ENCODE results near the gene AIG1. TPM values are rescaled to one million over a fixed set of nuclear protein-coding genes. Genes with fewer than 3 reads are reported as not detected.
"Not testable (repeated sequence)": the region's sequence is repeated elsewhere in the genome, so short reads cannot be mapped to it uniquely, and the experiment has no call there.

The AIG1 gene
- polyA plus RNA-seq, 3 donors = 99.9 to 116 (median 112) TPM

DNA sequence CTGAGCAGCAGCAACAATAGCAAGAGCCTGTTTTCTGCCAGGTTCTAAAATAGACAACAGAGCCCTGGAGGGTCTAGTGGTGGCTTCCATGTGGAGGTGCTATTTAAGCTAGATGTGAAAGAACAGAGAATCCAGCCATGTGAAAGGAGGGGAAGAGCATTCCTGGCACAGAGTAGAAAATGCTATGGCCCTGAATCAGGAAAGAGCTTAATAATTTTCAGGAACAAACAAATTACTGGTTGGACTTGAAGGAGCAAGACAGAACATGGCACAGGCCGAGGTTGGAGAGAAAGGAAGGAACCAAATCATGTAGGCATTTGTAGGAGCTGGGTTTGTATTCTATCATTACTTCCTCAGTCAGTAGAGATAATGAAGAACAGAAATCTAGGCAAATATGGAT lies 98.3 kb downstream of the AIG1 start:
- DNase-seq (ENCODE audit: low read depth in 3 of 3, low spot score in 2 of 3) = no peak

DNA sequence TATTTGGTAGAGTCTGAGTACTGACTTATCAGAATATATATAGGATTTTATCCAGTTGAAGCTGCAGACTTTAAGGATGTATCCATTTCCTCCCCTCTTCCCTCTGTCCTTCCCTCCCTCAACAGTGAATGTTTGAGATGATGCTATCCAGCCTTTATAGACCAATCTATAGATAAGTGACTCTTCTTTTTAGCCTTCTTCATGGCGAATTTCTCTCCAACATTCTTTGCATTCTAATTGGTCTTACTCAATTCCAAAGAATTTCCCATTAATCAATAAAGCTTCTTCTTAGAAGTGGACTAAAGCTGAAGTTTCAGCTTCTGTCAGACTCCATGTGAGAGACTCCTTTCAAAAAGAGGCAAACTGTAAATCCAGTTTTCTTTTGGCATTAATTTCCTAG lies 99.3 kb downstream of the AIG1 start:
- no peak for DNase-seq (ENCODE audit: low read depth in 3 of 3, low spot score in 2 of 3)

DNA sequence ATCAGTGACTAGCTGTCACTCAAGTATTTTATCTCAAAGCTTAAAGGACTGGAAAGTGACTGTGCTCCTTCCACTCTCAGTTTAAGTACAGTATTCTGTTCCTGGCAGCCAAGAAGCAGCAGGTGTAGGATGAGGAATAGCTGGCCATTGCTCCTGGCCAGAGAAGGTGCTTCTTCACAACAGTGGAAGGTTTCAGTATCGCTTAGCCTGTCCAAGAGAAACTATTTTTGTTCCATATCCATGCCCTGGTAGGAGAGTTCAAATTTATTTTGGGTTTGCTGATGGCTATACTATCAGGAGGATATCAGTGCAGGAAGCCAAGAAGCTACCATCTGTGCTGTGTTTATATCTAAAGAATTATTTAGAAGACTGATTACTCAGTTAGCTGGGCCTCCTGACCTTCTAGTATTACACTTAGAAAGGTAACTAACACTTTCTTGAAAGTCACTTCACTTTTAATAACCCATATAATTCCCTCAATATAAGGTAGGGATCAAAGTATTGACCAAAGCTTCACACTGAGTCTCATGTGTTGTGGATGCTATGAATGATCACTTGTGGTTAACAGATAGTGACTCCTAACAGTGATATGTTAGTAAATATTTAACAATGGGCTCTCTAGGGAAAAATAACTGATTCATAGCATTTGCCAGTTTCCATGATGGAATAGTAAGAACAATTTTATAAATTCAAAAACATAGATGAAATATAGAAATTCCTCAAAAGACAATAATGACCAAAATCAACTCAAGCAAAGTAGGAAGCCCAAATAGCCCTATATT lies 99.9 kb downstream of the AIG1 start:
- no peak for DNase-seq (ENCODE audit: low read depth in 3 of 3, low spot score in 2 of 3)

- DNase-seq (ENCODE audit: low read depth in 3 of 3, low spot score in 2 of 3) = no peak
Observed at GRCh38 chr6:143163621-143164020, 102.9 kb downstream of the AIG1 start.

- no peak for DNase-seq (ENCODE audit: low read depth in 3 of 3, low spot score in 2 of 3)
Observed at GRCh38 chr6:143164565-143165105, 103.9 kb downstream of the AIG1 start.

DNA sequence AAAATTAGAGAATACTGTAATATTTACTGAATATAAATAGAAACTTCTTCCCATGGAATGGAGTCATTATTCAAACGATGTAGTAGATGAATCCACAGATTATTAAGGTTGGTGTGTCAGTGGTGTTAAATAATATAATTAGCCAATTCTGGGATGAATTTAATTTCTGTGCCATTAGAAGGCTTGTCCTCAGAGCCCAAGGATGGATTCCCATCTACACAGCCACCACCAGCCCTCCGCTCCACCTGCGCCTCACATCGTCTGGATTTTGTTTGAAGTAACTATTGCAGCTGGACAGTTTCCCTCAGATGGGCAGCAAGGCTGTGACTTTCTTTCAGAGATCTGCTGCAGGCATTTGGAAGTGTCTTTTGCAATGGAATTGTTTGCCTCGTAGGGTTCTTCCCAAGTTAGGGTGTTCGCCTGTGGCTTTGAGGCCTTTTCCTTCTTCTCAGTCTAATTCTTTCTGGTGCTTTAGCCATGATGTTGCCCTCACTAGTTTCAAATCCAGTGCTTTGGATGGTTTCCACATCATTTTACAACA lies 104.7 kb downstream of the AIG1 start:
- no peak for DNase-seq (ENCODE audit: low read depth in 3 of 3, low spot score in 2 of 3)

DNA sequence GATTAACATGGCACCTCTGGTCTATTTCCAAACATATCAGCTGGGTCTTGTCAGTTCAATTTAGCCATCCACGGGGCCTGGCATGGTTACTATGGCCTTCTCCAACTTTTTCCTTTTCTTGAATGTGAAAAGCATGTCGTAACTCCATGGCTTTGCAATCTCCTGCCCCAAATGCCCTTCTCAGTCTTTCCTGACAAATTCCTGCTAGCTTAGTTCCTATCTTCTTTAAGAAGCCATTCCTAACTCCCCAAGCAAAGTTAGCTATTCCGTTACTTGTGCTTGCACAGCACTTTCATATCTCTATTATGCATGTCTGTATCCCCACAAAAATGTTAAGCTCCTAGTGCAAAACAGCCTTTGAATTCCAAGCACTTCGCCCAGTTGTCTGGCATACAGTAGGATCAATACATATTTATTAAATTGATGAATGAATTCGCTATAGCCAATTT lies 105.6 kb downstream of the AIG1 start:
- no peak for DNase-seq (ENCODE audit: low read depth in 3 of 3, low spot score in 2 of 3)

- DNase-seq (ENCODE audit: low read depth in 3 of 3, low spot score in 2 of 3) = no peak
Observed at GRCh38 chr6:143167224-143167623, 106.5 kb downstream of the AIG1 start.

GRCh38 chr6:143168396-143168816 lies 107.7 kb downstream of the AIG1 start:
- DNase-seq (ENCODE audit: low read depth in 3 of 3, low spot score in 2 of 3) = not testable (repeated sequence)

GRCh38 chr6:143169440-143169839 lies 108.8 kb downstream of the AIG1 start:
- no peak for DNase-seq (ENCODE audit: low read depth in 3 of 3, low spot score in 2 of 3)

GRCh38 chr6:143174516-143174915 lies 113.8 kb downstream of the AIG1 start:
- no peak for DNase-seq (ENCODE audit: low read depth in 3 of 3, low spot score in 2 of 3)

- no peak for DNase-seq (ENCODE audit: low read depth in 3 of 3, low spot score in 2 of 3)
Observed at GRCh38 chr6:143174951-143175350, 114.3 kb downstream of the AIG1 start.

DNA sequence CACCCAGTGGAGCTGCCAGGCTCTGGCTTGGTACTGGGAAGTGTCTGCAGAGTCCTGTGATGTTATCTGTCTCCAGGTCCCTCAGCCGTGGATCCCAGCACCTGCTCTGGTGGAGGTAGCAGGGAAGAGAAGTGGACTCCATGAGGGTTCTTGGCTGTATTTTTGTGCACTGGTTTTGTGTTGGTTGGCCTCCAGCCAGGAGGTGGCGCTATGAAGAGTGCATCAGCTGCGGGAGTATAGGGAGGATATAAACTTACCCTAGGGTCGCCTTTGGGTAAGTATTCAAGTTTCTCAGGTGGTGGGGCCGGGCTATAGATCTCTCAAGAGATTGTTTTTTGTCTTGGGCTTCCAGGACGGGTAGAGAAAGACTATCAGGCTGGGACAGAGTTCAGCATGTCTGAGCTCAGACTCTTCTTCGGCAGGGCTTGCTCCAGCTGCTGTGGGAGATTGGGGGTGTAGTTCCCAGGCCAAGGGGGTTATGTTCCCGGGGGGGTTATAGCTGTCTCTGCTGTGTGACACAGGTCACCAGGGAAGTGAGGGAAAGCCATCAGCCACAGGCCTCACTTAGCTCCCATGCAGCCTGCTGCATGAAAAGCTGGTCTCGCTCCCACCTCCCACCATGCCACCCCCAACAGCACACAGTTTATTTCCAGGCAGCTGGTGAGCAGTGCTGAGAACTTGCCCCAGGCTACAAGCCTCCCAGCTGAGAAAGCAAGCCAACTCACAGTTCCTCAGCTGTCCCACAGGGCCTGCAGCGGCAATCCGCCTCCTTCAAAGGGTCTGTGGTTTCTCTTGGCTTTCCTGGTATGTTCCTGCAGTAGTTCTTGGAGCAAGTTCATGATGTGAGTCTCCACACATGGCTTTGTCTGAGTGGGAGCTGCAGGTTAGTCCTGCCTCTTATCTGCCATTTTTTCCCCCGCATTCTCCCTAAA lies 115.7 kb downstream of the AIG1 start:
- no peak for DNase-seq (ENCODE audit: low read depth in 3 of 3, low spot score in 2 of 3)

DNA sequence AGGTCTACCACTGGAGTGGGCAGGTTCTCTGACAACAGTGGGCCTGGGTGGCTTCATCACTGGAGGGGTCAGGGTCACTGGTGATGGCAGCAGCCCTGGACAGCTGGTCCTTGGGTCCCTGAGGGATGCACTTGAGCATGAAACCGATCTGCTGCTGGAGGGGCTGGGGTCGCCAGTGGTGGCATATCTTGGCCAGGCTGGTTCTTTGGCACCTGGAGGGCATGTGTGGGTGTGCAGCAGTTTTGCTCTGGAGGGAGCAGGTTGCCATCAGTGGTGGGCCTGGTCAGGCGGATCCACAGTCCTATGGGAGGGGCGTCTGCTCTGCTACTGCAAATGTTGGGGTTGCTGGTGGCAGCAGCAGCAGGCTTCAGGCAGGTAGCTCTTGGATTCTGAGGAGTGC lies 117.0 kb downstream of the AIG1 start:
- no peak for DNase-seq (ENCODE audit: low read depth in 3 of 3, low spot score in 2 of 3)

DNA sequence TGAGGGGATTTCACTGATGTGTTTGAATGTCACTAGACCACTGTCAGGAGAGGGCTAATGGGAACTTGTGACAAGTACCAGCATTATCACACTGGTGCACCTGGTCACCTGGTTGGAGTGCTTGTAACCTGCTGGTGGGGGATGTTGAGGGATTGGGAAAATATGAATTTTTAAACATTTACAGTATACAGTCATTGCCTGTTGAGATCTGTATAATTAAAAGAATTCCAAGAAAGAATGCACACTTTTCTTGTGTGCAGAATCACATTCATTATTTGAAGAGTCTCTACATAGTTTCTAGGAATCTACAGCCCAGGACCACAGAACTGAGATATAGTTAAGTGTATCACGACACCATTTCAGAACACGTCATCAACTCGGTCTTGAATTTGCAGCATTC lies 118.4 kb downstream of the AIG1 start:
- no peak for DNase-seq (ENCODE audit: low read depth in 3 of 3, low spot score in 2 of 3)

- DNase-seq (ENCODE audit: low read depth in 3 of 3, low spot score in 2 of 3) = no peak
Observed at GRCh38 chr6:143179901-143180612, 119.4 kb downstream of the AIG1 start.

DNA sequence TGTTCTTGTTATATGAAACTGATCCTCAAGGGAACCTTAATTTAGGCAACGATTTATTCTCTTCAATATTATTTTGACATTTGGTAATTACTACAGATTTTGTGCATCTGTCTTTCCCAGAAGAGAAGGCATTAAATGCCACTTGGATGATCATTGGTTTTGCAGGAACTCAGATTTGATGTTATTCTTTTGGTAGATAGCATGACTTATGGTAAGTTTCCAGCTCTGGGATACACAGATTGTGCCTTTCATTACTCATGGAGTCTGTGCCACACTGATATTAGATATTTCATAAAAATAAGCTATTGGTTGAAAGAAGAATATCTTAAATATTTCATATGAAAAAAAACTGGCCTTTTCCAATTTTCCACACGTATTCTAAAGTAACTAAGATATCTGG lies 120.1 kb downstream of the AIG1 start:
- DNase-seq (ENCODE audit: low read depth in 3 of 3, low spot score in 2 of 3) = no peak

- DNase-seq (ENCODE audit: low read depth in 3 of 3, low spot score in 2 of 3) = no peak
Observed at GRCh38 chr6:143183666-143184065, 123.0 kb downstream of the AIG1 start.

- DNase-seq (ENCODE audit: low read depth in 3 of 3, low spot score in 2 of 3) = no peak
Observed at GRCh38 chr6:143185288-143185687, 124.6 kb downstream of the AIG1 start.

- no peak for DNase-seq (ENCODE audit: low read depth in 3 of 3, low spot score in 2 of 3)
Observed at GRCh38 chr6:143187238-143187923, 126.7 kb downstream of the AIG1 start.
